Kidney (tissue), 14 donors: ENCODE data around the gene NDUFS5. TPM values are rescaled to one million over a fixed set of nuclear protein-coding genes. Genes with fewer than 3 reads are reported as not detected.

Source experiments
- DNase-seq, 5 donors: peaks; one replicate each; pipeline ENCODE4 v3.0.0-alpha.2; 2013 to 2020
- FAIRE-seq: peaks from 2 replicates; lab custom pipeline; 2012; peaks lifted over from hg19 to GRCh38; lab: Jason Lieb, UNC
- H3K27ac ChIP-seq, 2 donors: one replicate each; pipeline ENCODE4 v1.7.0; 2013; ENCODE audit warnings: low read depth in 2 of 2, low read length in 2 of 2, inconsistent platforms in 1 of 2
- H3K27me3 ChIP-seq: one replicate; pipeline ENCODE4 v1.7.1; 2013; ENCODE audit warnings: low read length, inconsistent platforms; ENCODE audit not compliant: control insufficient read depth, insufficient read depth
- H3K36me3 ChIP-seq, 3 donors: one replicate each; pipeline versions ENCODE4 v1.7.0 to v1.7.1; 2013; ENCODE audit warnings: low read length in 3 of 3, control low read depth in 1 of 3, inconsistent platforms in 1 of 3; ENCODE audit not compliant: insufficient read depth in 3 of 3, control insufficient read depth in 2 of 3
- H3K4me1 ChIP-seq, 3 donors: one replicate each; pipeline versions ENCODE4 v1.7.0 to v1.7.1; 2013; ENCODE audit warnings: low read length in 3 of 3, inconsistent platforms in 1 of 3, low read depth in 1 of 3; ENCODE audit not compliant: control insufficient read depth in 2 of 3, insufficient read depth in 2 of 3
- H3K4me3 ChIP-seq, 3 donors: one replicate each; pipeline versions ENCODE4 v1.7.0 to v1.8.1; 2013; ENCODE audit warnings: low read length in 3 of 3, control low read depth in 1 of 3, inconsistent platforms in 1 of 3
- H3K9ac ChIP-seq, 3 donors: one replicate each; pipeline versions ENCODE4 v1.7.0 to v1.7.1; 2013; ENCODE audit warnings: low read length in 3 of 3, control low read depth in 1 of 3, inconsistent platforms in 1 of 3
- H3K9me3 ChIP-seq, 3 donors: one replicate each; pipeline versions ENCODE4 v1.7.0 to v1.7.1; 2013; ENCODE audit warnings: low read length in 3 of 3, control low read depth in 1 of 3, inconsistent platforms in 1 of 3; ENCODE audit not compliant: control insufficient read depth in 2 of 3, insufficient read depth in 1 of 3
- intact Hi-C: fragments of 100-400 bp; cut with DNase I; formaldehyde crosslinking; loops from one replicate; pipeline ENCODE4 v1.11.1; 2022
- polyA plus RNA-seq: library from polyadenylated mRNA; stranded (reverse); fragments of 350-450 nt; fragmentation: Illumina TruSeq; extraction: RNeasy Lipid Tissue Mini Kit (QIAGEN cat#74804); gene quantifications from one replicate; pipeline ENCODE4 v1.2.3, GENCODE V29; 2014; ENCODE audit warnings: low read depth, low replicate concordance; ENCODE audit not compliant: insufficient read depth
- total RNA-seq: library from RNA; stranded (reverse); fragmentation: NEBNext Ultra II Directional; extraction: Animal tissue kit (Norgen Biotek cat#: 25700); gene quantifications from one replicate; pipeline ENCODE4 v1.2.1, GENCODE V29; 2021
- TF ChIP-seq, protein P1 (sequence below): IDR thresholded peaks from 3 replicates; pipeline ENCODE4 v1.5.1; 2012; ENCODE audit warnings: mild to moderate bottlenecking, moderate library complexity, borderline replicate concordance; ENCODE audit not compliant: insufficient read depth; ENCODE audit errors: extremely low read depth
- donor health status: control.
- donor health status: control.
- donor health status: control.
- donor health status: control.
- donor health status: control.
- donor health status: DM: yes; HTN: yes; CAD: no.
- donor health status: Normal renal cell carcinoma (clear cell type).

Gene NDUFS5
- total and polyA plus RNA-seq, 2 donors from 2014 or later, result 174 to 1,037 TPM

DNA sequence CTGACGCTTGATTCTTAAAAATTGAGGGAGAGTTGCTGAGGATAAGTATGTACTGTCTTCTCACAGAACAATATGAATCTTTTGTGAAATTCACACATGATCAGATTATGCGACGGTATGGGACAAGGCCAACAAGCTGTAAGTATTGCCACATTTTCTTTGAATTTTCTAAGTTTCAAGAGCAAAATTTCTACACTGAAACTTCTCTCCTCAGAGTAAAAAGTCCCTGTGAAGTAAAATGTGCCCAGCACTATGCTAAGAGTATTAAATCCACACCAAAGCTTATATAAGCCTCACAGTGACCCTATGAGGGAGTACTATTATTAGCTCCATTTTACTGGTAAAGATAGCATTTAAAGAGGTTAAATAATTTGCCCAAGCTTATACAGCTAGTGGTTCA, 22.9 kb upstream of the NDUFS5 start:
- Histone ChIP-seq H3K4me3 (no peak overlapping the region), H3K9me3 (no peaks in the 10 kb centered on the region), H3K36me3 (peaks cover 7 to 63% (median 43%) of the 10 kb centered on the region in 3 donors), H3K27ac (no peak overlapping the region), H3K9ac (no peak overlapping the region), H3K4me1 (peaks cover 0 to 9% (median 2%) of the 10 kb centered on the region in 3 donors), H3K27me3 (no peaks in the 10 kb centered on the region)
- intact Hi-C loops, result no loop called here
- DNase-seq (no peak), FAIRE-seq (no peak)
- TF ChIP-seq, protein P1, sequence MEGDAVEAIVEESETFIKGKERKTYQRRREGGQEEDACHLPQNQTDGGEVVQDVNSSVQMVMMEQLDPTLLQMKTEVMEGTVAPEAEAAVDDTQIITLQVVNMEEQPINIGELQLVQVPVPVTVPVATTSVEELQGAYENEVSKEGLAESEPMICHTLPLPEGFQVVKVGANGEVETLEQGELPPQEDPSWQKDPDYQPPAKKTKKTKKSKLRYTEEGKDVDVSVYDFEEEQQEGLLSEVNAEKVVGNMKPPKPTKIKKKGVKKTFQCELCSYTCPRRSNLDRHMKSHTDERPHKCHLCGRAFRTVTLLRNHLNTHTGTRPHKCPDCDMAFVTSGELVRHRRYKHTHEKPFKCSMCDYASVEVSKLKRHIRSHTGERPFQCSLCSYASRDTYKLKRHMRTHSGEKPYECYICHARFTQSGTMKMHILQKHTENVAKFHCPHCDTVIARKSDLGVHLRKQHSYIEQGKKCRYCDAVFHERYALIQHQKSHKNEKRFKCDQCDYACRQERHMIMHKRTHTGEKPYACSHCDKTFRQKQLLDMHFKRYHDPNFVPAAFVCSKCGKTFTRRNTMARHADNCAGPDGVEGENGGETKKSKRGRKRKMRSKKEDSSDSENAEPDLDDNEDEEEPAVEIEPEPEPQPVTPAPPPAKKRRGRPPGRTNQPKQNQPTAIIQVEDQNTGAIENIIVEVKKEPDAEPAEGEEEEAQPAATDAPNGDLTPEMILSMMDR, result no peak

DNA sequence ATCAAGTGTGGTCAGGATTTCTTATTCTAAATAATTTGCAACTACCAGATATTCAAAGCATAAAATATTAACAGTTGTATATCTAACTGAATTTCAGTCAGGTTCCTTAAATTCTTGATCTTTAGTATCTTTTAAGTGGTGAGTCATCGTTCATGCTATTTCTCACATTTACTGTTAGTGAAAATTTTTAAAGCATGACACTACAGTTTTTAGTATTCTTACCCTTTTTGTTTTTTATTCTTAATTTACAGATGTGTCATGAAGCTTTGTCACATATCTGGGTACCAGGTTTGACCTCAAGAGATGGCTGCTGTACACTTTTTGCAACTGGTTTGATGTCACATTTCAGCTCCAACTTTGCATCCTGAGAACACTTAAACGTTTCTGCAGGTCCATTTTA, 22.4 kb upstream of the NDUFS5 start:
- Histone ChIP-seq H3K36me3 (peaks cover 7 to 66% (median 41%) of the 10 kb centered on the region in 3 donors), H3K27me3 (no peaks in the 10 kb centered on the region), H3K9me3 (no peaks in the 10 kb centered on the region), H3K4me3 (no peak overlapping the region), H3K9ac (no peak overlapping the region), H3K27ac (no peak overlapping the region), H3K4me1 (peaks cover 0 to 9% (median 2%) of the 10 kb centered on the region in 3 donors)
- intact Hi-C loops, result no loop called here
- no peak for DNase-seq
- TF ChIP-seq, protein P1, result no peak
- no peak for FAIRE-seq

DNA sequence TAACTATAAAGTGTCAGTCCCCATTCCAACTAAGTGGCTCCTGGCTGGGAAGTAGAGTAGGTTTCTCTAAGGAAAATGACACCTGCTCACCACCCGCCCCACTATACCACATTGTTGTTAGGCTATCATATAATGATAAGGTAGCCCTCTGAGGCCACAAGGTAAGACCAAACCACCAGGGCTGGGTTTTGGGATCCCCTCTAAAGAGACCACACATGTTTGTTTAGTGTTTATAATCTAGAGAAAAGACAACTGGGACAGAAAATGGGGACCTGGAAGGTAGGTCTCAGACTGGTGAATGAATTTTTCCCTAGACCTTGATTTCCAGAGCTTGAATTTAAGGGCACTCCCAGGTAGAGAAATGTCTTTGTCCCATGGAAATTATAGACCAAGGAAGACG, 19.9 kb upstream of the NDUFS5 start:
- no peak overlapping the region for H3K27ac ChIP-seq
- no peak overlapping the region for H3K9ac ChIP-seq
- peaks cover 7 to 59% (median 39%) of the 10 kb centered on the region in 3 donors for H3K36me3 ChIP-seq
- no peaks in the 10 kb centered on the region for H3K9me3 ChIP-seq
- H3K4me3 ChIP-seq, result no peak overlapping the region
- intact Hi-C loops, result no loop called here
- DNase-seq (no peak), FAIRE-seq (no peak)
- H3K27me3 ChIP-seq, result no peaks in the 10 kb centered on the region
- TF ChIP-seq, protein P1, result no peak
- H3K4me1 ChIP-seq, result peaks cover 0 to 6% (median 0%) of the 10 kb centered on the region in 3 donors
